Prostate gland (tissue), 2 donors: Measurements from ENCODE around the gene KMT2A. TPM values are rescaled to one million over a fixed set of nuclear protein-coding genes. Genes with fewer than 3 reads are reported as not detected.
A peak's percentile ranks its signal among the peaks of the same experiment; 100 is the strongest.

Experiments used
- DNase-seq: peaks from one replicate; pipeline ENCODE4 v3.0.0-alpha.2; 2019; ENCODE audit warnings: low spot score
- H3K27ac ChIP-seq, 2 donors: fragments of 200-600 bp; sonication (generic); 2 replicates each; pipeline ENCODE4 v1.5.1; 2017 to 2019
- H3K27me3 ChIP-seq: fragments of 200-600 bp; sonication (generic); replicated peaks from 2 replicates; pipeline ENCODE4 v1.5.1; 2019; ENCODE audit not compliant: insufficient read depth
- H3K36me3 ChIP-seq, 2 donors: fragments of 200-600 bp; sonication (generic); 1 replicate in 1 of 2; 2 replicates in 1 of 2; pipeline versions ENCODE4 v1.5.1 to v1.8.1; 2017 to 2019
- H3K4me1 ChIP-seq: fragments of 200-600 bp; sonication (generic); replicated peaks from 2 replicates; pipeline ENCODE4 v1.5.1; 2019
- H3K4me3 ChIP-seq, 2 donors: fragments of 200-600 bp; sonication (generic); 2 replicates each; pipeline ENCODE4 v1.5.1; 2017 to 2019
- H3K9me3 ChIP-seq: fragments of 200-600 bp; sonication (generic); 2 replicates; pipeline ENCODE4 v1.5.1; 2017
- CTCF ChIP-seq, 4 experiments: fragments of 200-600 bp in 2 of 4; fragments of 450-650 bp in 2 of 4; sonication (generic) in 2 of 4; IDR thresholded peaks; 1 replicate in 3 of 4; 2 replicates in 1 of 4; pipeline ENCODE4 v1.5.1; 2016 to 2019; ENCODE audit warnings: antibody characterized with exemption in 4 of 4, mild to moderate bottlenecking in 2 of 4, moderate library complexity in 2 of 4
- POLR2A ChIP-seq: fragments of 450-650 bp; IDR thresholded peaks from one replicate; pipeline ENCODE4 v1.6.1; 2016; ENCODE audit warnings: antibody characterized with exemption, mild to moderate bottlenecking
- POLR2AphosphoS5 ChIP-seq: sonication (generic); formaldehyde crosslinking; IDR thresholded peaks from one replicate; pipeline ENCODE4 v1.6.1; 2017; ENCODE audit warnings: antibody characterized with exemption
- WGBS: methylation state at CpG from one replicate; pipeline ENCODE4 v1.1.5; 2018; 5-methylcytosine and 5-hydroxymethylcytosine counted together
- intact Hi-C: fragments of 100-400 bp; cut with DNase I; formaldehyde crosslinking; loops from one replicate; pipeline ENCODE4 v1.14.2; 2022
- total RNA-seq, 2 donors: library from RNA; depleted of rRNA; stranded (reverse); fragments of >200 nt; gene quantifications; one replicate each; pipeline ENCODE4 v1.1.0, GENCODE V29; 2016

Gene KMT2A
- total RNA-seq, 2 donors from 2014 or later: 82.6 to 89.0 TPM

GRCh38 chr11:118530180-118530682 is 93.9 kb downstream of the KMT2A start:
- WGBS: 2% methylated on average over 31 of the region's 31 CpGs
- intact Hi-C loops: loop anchor here (5.0 kb wide), 1 partner anchor 37 kb away; the partner anchor contains the start of gene IFT46
- Histone ChIP-seq H3K9me3 (no peaks in the 10 kb centered on the region), H3K27me3 (no peaks in the 10 kb centered on the region), H3K27ac (peak overlapping the region; percentile 70 to 81), H3K4me1 (peaks cover 10% of the 10 kb centered on the region), H3K36me3 (no peaks in the 10 kb centered on the region), H3K4me3 (peak overlapping the region; percentile 62 to 84)
- DNase-seq: peak; percentile 32
- no peak for TF ChIP-seq POLR2A
- TF ChIP-seq POLR2AphosphoS5: peak; percentile 18
- TF ChIP-seq CTCF (IDR thresholded peaks at IDR 0.05): peak in 1 of 4 experiments; percentile 7

- 1% methylated on average over 33 of the region's 94 CpGs for WGBS
These were observed 94.6 kb downstream of the KMT2A start, which contains the start of gene TMEM25 for GRCh38 chr11:118530683-118531596. Gene TMEM25 (plus strand): TSS chr11:118531192. CDS start chr11:118531802, 610 bp downstream.

GRCh38 chr11:118531597-118532084 is 95.3 kb downstream of the KMT2A start:
- TF ChIP-seq CTCF (IDR thresholded peaks at IDR 0.05) (no peak), POLR2AphosphoS5 (no peak), POLR2A (no peak)
- peak overlapping the region; percentile 62 to 84 for H3K4me3 ChIP-seq
- H3K9me3 ChIP-seq: no peaks in the 10 kb centered on the region
- 21% methylated on average over 12 of the region's 12 CpGs for WGBS
- peak overlapping the region; percentile 56 to 70 for H3K27ac ChIP-seq
- no peak for DNase-seq
- peaks cover 10% of the 10 kb centered on the region for H3K4me1 ChIP-seq
- no peaks in the 10 kb centered on the region for H3K27me3 ChIP-seq
- no peaks in the 10 kb centered on the region for H3K36me3 ChIP-seq
- intact Hi-C loops: loop anchor here (5.0 kb wide), 1 partner anchor 36 kb away; the partner anchor contains the start of gene IFT46

More at GRCh38 chr11:118530683-118531596, 94.6 kb downstream of the KMT2A start, which contains the start of gene TMEM25:
- TF ChIP-seq POLR2A (no peak), POLR2AphosphoS5 (peak; percentile 39), CTCF (IDR thresholded peaks at IDR 0.05) (no peak)
- no peaks in the 10 kb centered on the region for H3K27me3 ChIP-seq
- peak within 1 kb of the TSS; percentile 70 to 81 for H3K27ac ChIP-seq
- intact Hi-C loops: loop anchor here (5.0 kb wide), 1 partner anchor 36 kb away; the partner anchor contains the start of gene IFT46
- DNase-seq: peak; percentile 69
- peak within 1 kb of the TSS; percentile 62 to 84 for H3K4me3 ChIP-seq
- no peaks in the 10 kb centered on the region for H3K9me3 ChIP-seq
- H3K4me1 ChIP-seq: peaks cover 10% of the 10 kb centered on the region
- no peaks in the 10 kb centered on the region for H3K36me3 ChIP-seq

GRCh38 chr11:118532091-118532490 is 95.8 kb downstream of the KMT2A start:
- H3K9me3 ChIP-seq: no peaks in the 10 kb centered on the region
- H3K36me3 ChIP-seq: no peaks in the 10 kb centered on the region
- DNase-seq: no peak
- peaks cover 10% of the 10 kb centered on the region for H3K4me1 ChIP-seq
- H3K27me3 ChIP-seq: no peaks in the 10 kb centered on the region
- H3K27ac ChIP-seq: peak overlapping the region; percentile 56 to 70
- WGBS: 63% methylated on average over 10 of the region's 10 CpGs
- TF ChIP-seq CTCF (IDR thresholded peaks at IDR 0.05): no peak
- no peak for TF ChIP-seq POLR2AphosphoS5
- TF ChIP-seq POLR2A: no peak
- peak overlapping the region; percentile 62 to 84 for H3K4me3 ChIP-seq
- intact Hi-C loops: loop anchor here (5.0 kb wide), 1 partner anchor 35 kb away; the partner anchor contains the start of gene IFT46
